Cardiac muscle cell (in vitro differentiated cells and primary cell): ENCODE data around the gene SLC5A5. TPM values are rescaled to one million over a fixed set of nuclear protein-coding genes. Genes with fewer than 3 reads are reported as not detected.

Source experiments
- DNase-seq, 2 donors: peaks; one replicate each; pipeline versions ENCODE4 v3.0.0 to v3.0.0-alpha.2; 2010 to 2017; ENCODE audit warnings: low read depth in 1 of 2, low spot score in 1 of 2
- H3K27ac ChIP-seq: fragments of 200-600 bp; sonication (generic); 2 replicates; pipeline ENCODE4 v1.5.1; 2016
- H3K27me3 ChIP-seq: fragments of 200-600 bp; sonication (generic); 2 replicates; pipeline ENCODE4 v1.6.0; 2016; ENCODE audit warnings: control low read depth
- H3K36me3 ChIP-seq: fragments of 200-600 bp; sonication (generic); 2 replicates; pipeline ENCODE4 v1.5.1; 2016; ENCODE audit warnings: control low read depth
- H3K4me1 ChIP-seq: fragments of 200-600 bp; sonication (generic); 2 replicates; pipeline ENCODE4 v1.8.1; 2017; ENCODE audit warnings: low read depth, mild to moderate bottlenecking, mixed run types
- H3K4me3 ChIP-seq: fragments of 200-600 bp; sonication (generic); 2 replicates; pipeline ENCODE4 v1.5.1; 2016; ENCODE audit warnings: mild to moderate bottlenecking
- H3K9me3 ChIP-seq: fragments of 200-600 bp; sonication (generic); 2 replicates; pipeline ENCODE4 v1.5.1; 2017; ENCODE audit warnings: low read depth, mild to moderate bottlenecking, control low read depth
- CTCF ChIP-seq: IDR thresholded peaks from 2 replicates; pipeline ENCODE4 v1.5.1; 2012; ENCODE audit warnings: low read depth, mild to moderate bottlenecking, low read length
- polyA plus RNA-seq: library from polyadenylated mRNA; unstranded; fragments of >200 nt; fragmentation: Nextera tagmentation; extraction: Ambion mirVana; gene quantifications from 2 replicates; pipeline ENCODE4 v1.2.1, GENCODE V29; 2016
- total RNA-seq: library from RNA; depleted of rRNA; stranded (reverse); fragments of >200 nt; gene quantifications from 2 replicates; pipeline ENCODE4 v1.2.3, GENCODE V29; 2016

Gene SLC5A5
- total and polyA plus RNA-seq, 2 experiments from 2014 or later, result 0.21 TPM; not detected in 1

- H3K4me1 ChIP-seq, result no peaks in the 10 kb centered on the region
- no peaks in the 10 kb centered on the region for H3K36me3 ChIP-seq
- H3K27ac ChIP-seq, result no peak overlapping the region
- TF ChIP-seq CTCF, result no peak
- DNase-seq, result no peak
- H3K9me3 ChIP-seq, result no peaks in the 10 kb centered on the region
- H3K4me3 ChIP-seq, result no peak overlapping the region
- H3K27me3 ChIP-seq, result no peaks in the 10 kb centered on the region
Observed at GRCh38 chr19:17831419-17831888, 40.3 kb upstream of the SLC5A5 start.

- H3K4me1 ChIP-seq, result no peaks in the 10 kb centered on the region
- no peak overlapping the region for H3K4me3 ChIP-seq
- no peak for TF ChIP-seq CTCF
- no peaks in the 10 kb centered on the region for H3K9me3 ChIP-seq
- no peaks in the 10 kb centered on the region for H3K27me3 ChIP-seq
- no peak for DNase-seq
- H3K36me3 ChIP-seq, result no peaks in the 10 kb centered on the region
- H3K27ac ChIP-seq, result no peak overlapping the region
Observed at GRCh38 chr19:17832443-17833208, 39.1 kb upstream of the SLC5A5 start.

GRCh38 chr19:17834350-17835181 lies 37.2 kb upstream of the SLC5A5 start:
- Histone ChIP-seq H3K27ac (no peak overlapping the region), H3K27me3 (no peaks in the 10 kb centered on the region), H3K4me1 (no peaks in the 10 kb centered on the region), H3K36me3 (no peaks in the 10 kb centered on the region), H3K9me3 (no peaks in the 10 kb centered on the region), H3K4me3 (no peak overlapping the region)
- no peak for TF ChIP-seq CTCF
- no peak for DNase-seq

GRCh38 chr19:17835182-17836006 lies 36.4 kb upstream of the SLC5A5 start:
- Histone ChIP-seq H3K4me3 (no peak overlapping the region), H3K27me3 (no peaks in the 10 kb centered on the region), H3K36me3 (no peaks in the 10 kb centered on the region), H3K9me3 (no peaks in the 10 kb centered on the region), H3K27ac (no peak overlapping the region), H3K4me1 (no peaks in the 10 kb centered on the region)
- no peak for TF ChIP-seq CTCF
- DNase-seq, result peak in 1 of 2 donors; percentile 42

- Histone ChIP-seq H3K27me3 (no peaks in the 10 kb centered on the region), H3K4me3 (no peak overlapping the region), H3K9me3 (no peaks in the 10 kb centered on the region), H3K4me1 (no peaks in the 10 kb centered on the region), H3K27ac (no peak overlapping the region), H3K36me3 (no peaks in the 10 kb centered on the region)
- no peak for DNase-seq
- no peak for TF ChIP-seq CTCF
Observed at GRCh38 chr19:17836530-17836929, 35.2 kb upstream of the SLC5A5 start.
